H1 (cell line): Measurements from ENCODE around the gene PLAU. TPM values are rescaled to one million over a fixed set of nuclear protein-coding genes. Genes with fewer than 3 reads are reported as not detected.

ENCODE experiments used
- CTCF ChIA-PET: fragments of 300-600 bp; sonication (Branson Sonifier 250); formaldehyde crosslinking; loops from one replicate; lab custom pipeline; 2021; ENCODE audit not compliant: partially characterized antibody; lab: Charles Lee
- POLR2A ChIA-PET: fragments of 300-600 bp; sonication (Branson Sonifier 250); formaldehyde crosslinking; loops from one replicate; lab custom pipeline; 2021; ENCODE audit warnings: inconsistent platforms; ENCODE audit not compliant: partially characterized antibody; lab: Charles Lee
- DNase-seq, 2 experiments: peaks; one replicate each; pipeline versions ENCODE4 v3.0.0 to v3.0.0-alpha.2; 2010 to 2022; ENCODE audit warnings: low spot score in 2 of 2, low read depth in 1 of 2, mixed read lengths in 1 of 2
- FAIRE-seq: peaks from 2 replicates; lab custom pipeline; 2011; peaks lifted over from hg19 to GRCh38; lab: Jason Lieb, UNC
- H2AFZ ChIP-seq: 2 replicates; pipeline ENCODE4 v1.8.1; 2012; ENCODE audit warnings: low read length, inconsistent platforms
- H2AK5ac ChIP-seq: 2 replicates; pipeline ENCODE4 v1.6.1; 2013; ENCODE audit warnings: low read depth, low read length
- H2BK120ac ChIP-seq: replicated peaks from 2 replicates; pipeline ENCODE3; 2013; ENCODE audit warnings: low read depth, low read length, inconsistent platforms
- H2BK12ac ChIP-seq: 2 replicates; pipeline ENCODE4 v1.6.1; 2013; ENCODE audit warnings: low read depth, low read length
- H2BK15ac ChIP-seq: 2 replicates; pipeline ENCODE4 v1.6.1; 2013; ENCODE audit warnings: low read length
- H2BK20ac ChIP-seq: 2 replicates; pipeline ENCODE4 v1.6.1; 2013; ENCODE audit warnings: low read length
- H2BK5ac ChIP-seq: 2 replicates; pipeline ENCODE4 v1.6.1; 2013; ENCODE audit warnings: low read depth, low read length
- H3K14ac ChIP-seq: 2 replicates; pipeline ENCODE4 v1.6.1; 2013; ENCODE audit warnings: inconsistent platforms; ENCODE audit not compliant: insufficient read length
- H3K18ac ChIP-seq: 2 replicates; pipeline ENCODE4 v1.6.1; 2013; ENCODE audit warnings: low read length; ENCODE audit errors: extremely low read depth
- H3K23ac ChIP-seq: 2 replicates; pipeline ENCODE4 v1.6.1; 2013; ENCODE audit warnings: inconsistent platforms; ENCODE audit not compliant: insufficient read length
- H3K23me2 ChIP-seq: 2 replicates; pipeline ENCODE4 v1.6.1; 2013; ENCODE audit warnings: low read depth, low read length
- H3K27ac ChIP-seq: 2 replicates; pipeline ENCODE4 v1.6.1; 2011; ENCODE audit warnings: low read depth, low read length, inconsistent platforms
- H3K27me3 ChIP-seq, 4 experiments: replicated peaks in 1 of 4; 1 replicate in 1 of 4; 2 replicates in 3 of 4; pipeline versions ENCODE4 v1.6.1 to v1.8.1; 2011 to 2013; ENCODE audit warnings: low read length in 3 of 4, mild to moderate bottlenecking in 3 of 4, inconsistent platforms in 2 of 4, mixed read lengths in 2 of 4, moderate library complexity in 1 of 4; ENCODE audit not compliant: control insufficient read depth in 3 of 4, insufficient read depth in 3 of 4; ENCODE audit errors: extremely low read depth in 1 of 4
- H3K36me3 ChIP-seq, 4 experiments: 2 replicates each; pipeline versions ENCODE4 v1.6.1 to v1.8.1; 2011 to 2013; ENCODE audit warnings: mild to moderate bottlenecking in 4 of 4, low read length in 3 of 4, moderate library complexity in 2 of 4, control low read depth in 1 of 4, inconsistent platforms in 1 of 4; ENCODE audit not compliant: insufficient read depth in 4 of 4, control insufficient read depth in 2 of 4
- H3K4ac ChIP-seq: replicated peaks from 2 replicates; pipeline ENCODE3; 2013; ENCODE audit warnings: low read length, low read depth, mixed read lengths, inconsistent platforms; ENCODE audit not compliant: insufficient read length
- H3K4me1 ChIP-seq, 4 experiments: replicated peaks in 1 of 4; 1 replicate in 1 of 4; 2 replicates in 3 of 4; pipeline versions ENCODE4 v1.6.1 to v1.8.1; 2011 to 2013; ENCODE audit warnings: low read length in 3 of 4, inconsistent platforms in 2 of 4, mixed read lengths in 1 of 4; ENCODE audit not compliant: insufficient read depth in 4 of 4, control insufficient read depth in 3 of 4
- H3K4me2 ChIP-seq, 2 experiments: 2 replicates each; pipeline versions ENCODE4 v1.6.1 to v1.8.1; 2011 to 2013; ENCODE audit warnings: low read depth in 2 of 2, low read length in 2 of 2, control low read depth in 1 of 2, inconsistent platforms in 1 of 2, mild to moderate bottlenecking in 1 of 2; ENCODE audit not compliant: insufficient read depth in 1 of 2
- H3K4me3 ChIP-seq, 4 experiments: fragments of 200-600, 300-600 bp in 1 of 4; sonication (generic), shearing (Covaris generic), sonication (Bioruptor Twin) in 1 of 4; 2 replicates each; pipeline versions ENCODE4 v1.5.1 to v1.8.1; 2011 to 2016; ENCODE audit warnings: low read length in 4 of 4, low read depth in 3 of 4, control low read depth in 2 of 4, inconsistent platforms in 2 of 4, mild to moderate bottlenecking in 2 of 4, mixed read lengths in 1 of 4, moderate library complexity in 1 of 4; ENCODE audit not compliant: insufficient read depth in 2 of 4; ENCODE audit errors: extremely low read depth in 1 of 4
- H3K56ac ChIP-seq: replicated peaks from 2 replicates; pipeline ENCODE3; 2013; ENCODE audit warnings: low read depth, mild to moderate bottlenecking, mixed read lengths, low read length, inconsistent platforms; ENCODE audit not compliant: insufficient read length
- H3K79me1 ChIP-seq: 2 replicates; pipeline ENCODE4 v1.6.1; 2013; ENCODE audit warnings: low read depth, low read length, control low read depth
- H3K79me2 ChIP-seq, 2 experiments: 2 replicates each; pipeline versions ENCODE4 v1.6.1 to v1.8.1; 2012 to 2013; ENCODE audit warnings: low read length in 2 of 2, mild to moderate bottlenecking in 2 of 2, inconsistent platforms in 1 of 2; ENCODE audit not compliant: insufficient read depth in 2 of 2, control insufficient read depth in 1 of 2
- H3K9ac ChIP-seq, 4 experiments: replicated peaks in 1 of 4; 1 replicate in 1 of 4; 2 replicates in 3 of 4; pipeline versions ENCODE4 v1.6.1 to v1.8.1; 2011 to 2013; ENCODE audit warnings: low read depth in 3 of 4, low read length in 3 of 4, control low read depth in 2 of 4, mild to moderate bottlenecking in 2 of 4, moderate library complexity in 2 of 4, inconsistent platforms in 1 of 4; ENCODE audit errors: extremely low read depth in 1 of 4
- H3K9me3 ChIP-seq, 2 experiments: 2 replicates each; pipeline versions ENCODE4 v1.6.1 to v1.8.1; 2012 to 2013; ENCODE audit warnings: mild to moderate bottlenecking in 2 of 2, moderate library complexity in 2 of 2, control low read depth in 1 of 2, inconsistent platforms in 1 of 2, low read depth in 1 of 2, low read length in 1 of 2, mixed read lengths in 1 of 2; ENCODE audit not compliant: insufficient read depth in 2 of 2
- H4K20me1 ChIP-seq, 2 experiments: replicated peaks in 1 of 2; 2 replicates each; pipeline versions ENCODE3 to v1.8.1; 2011 to 2013; ENCODE audit warnings: inconsistent platforms in 2 of 2, low read length in 2 of 2, mild to moderate bottlenecking in 1 of 2; ENCODE audit not compliant: insufficient read depth in 2 of 2, control insufficient read depth in 1 of 2
- H4K5ac ChIP-seq: 2 replicates; pipeline ENCODE4 v1.6.1; 2013; ENCODE audit warnings: low read length, low read depth, mixed read lengths, inconsistent platforms; ENCODE audit not compliant: insufficient read length
- H4K8ac ChIP-seq: 2 replicates; pipeline ENCODE4 v1.8.0; 2013; ENCODE audit warnings: mild to moderate bottlenecking, moderate library complexity, low read length, inconsistent platforms; ENCODE audit not compliant: insufficient read depth; ENCODE audit errors: extremely low read depth
- H4K91ac ChIP-seq: replicated peaks from 2 replicates; pipeline ENCODE3; 2013; ENCODE audit warnings: low read length, mixed read lengths, inconsistent platforms; ENCODE audit not compliant: insufficient read length
- BACH1 ChIP-seq: IDR thresholded peaks from 2 replicates; pipeline ENCODE4 v1.6.1; 2012; ENCODE audit warnings: low read length, improper control_type of control experiment
- FOSL1 ChIP-seq: IDR thresholded peaks from 2 replicates; pipeline ENCODE4 v1.6.1; 2011; ENCODE audit warnings: mild to moderate bottlenecking, low read depth, low read length, moderate library complexity; ENCODE audit not compliant: insufficient read depth
- NRF1 ChIP-seq: IDR thresholded peaks from 2 replicates; pipeline ENCODE4 v1.6.1; 2011; ENCODE audit warnings: mild to moderate bottlenecking, low read depth, low read length, improper control_type of control experiment
- SIRT6 ChIP-seq: IDR thresholded peaks from one replicate; pipeline ENCODE4 v1.7.1; 2012; ENCODE audit warnings: low read length, inconsistent platforms
- TBP ChIP-seq: IDR thresholded peaks from 2 replicates; pipeline ENCODE4 v1.6.1; 2011; ENCODE audit warnings: low read depth, low read length, improper control_type of control experiment
- USF2 ChIP-seq: IDR thresholded peaks from 2 replicates; pipeline ENCODE4 v1.6.1; 2011; ENCODE audit warnings: low read length, improper control_type of control experiment
- polyA plus RNA-seq, 7 experiments: library from polyadenylated mRNA; depleted of rRNA in 3 of 7; stranded (reverse) in 5 of 7; unstranded in 2 of 7; fragments of >200 nt in 5 of 7; fragments of 200-250 nt in 2 of 7; gene quantifications; 1 replicate in 5 of 7; 2 replicates in 1 of 7; 4 replicates in 1 of 7; pipeline versions ENCODE4 v1.2.1 to v1.2.3, GENCODE V29; 2011 to 2013; ENCODE audit warnings: missing spikeins in 2 of 7, mixed read lengths in 2 of 7
- total RNA-seq: library from RNA; stranded (reverse); fragmentation: NEBNext Ultra II Directional; extraction: Animal tissue kit (Norgen Biotek cat#: 25700); gene quantifications from 2 replicates; pipeline ENCODE4 v1.2.1, GENCODE V29; 2021

PLAU gene
- total and polyA plus RNA-seq, 2 of the 8 experiments (the other 6 are each of a cell fraction or from before 2014, with no cell fraction given) = 16.2 to 26.1 TPM

- POLR2A ChIA-PET = interaction anchor here (0.7 to 1.6 kb wide), 2 partner anchors 90 kb away, joined by 3 read pairs; no protein-coding TSS in a partner anchor
- FAIRE-seq (no peak), DNase-seq (no peak)
- 0 out of 2 replicates have a peak overlapping the region, but pooled peaks have one; percentile 35 for H2BK12ac ChIP-seq
- H4K5ac ChIP-seq = no peak overlapping the region
- peaks cover 9 to 11% of the 10 kb centered on the region in 2 experiments for H4K20me1 ChIP-seq
- H2BK15ac ChIP-seq = no peak overlapping the region
- H3K36me3 ChIP-seq = peaks cover 0 to 6% (median 4%) of the 10 kb centered on the region in 4 experiments; a peak in 4 of 8 replicates
- no peak overlapping the region for H2BK20ac ChIP-seq
- H3K23me2 ChIP-seq = peaks cover 9% of the 10 kb centered on the region; the same call in 1 of the 2 replicates
- peak overlapping the region; percentile 82; the same call in 1 of the 2 replicates for H2AK5ac ChIP-seq
- H3K79me1 ChIP-seq = peaks cover 10% of the 10 kb centered on the region
- no peak overlapping the region for H4K91ac ChIP-seq
- no peak overlapping the region for H3K14ac ChIP-seq
- H3K56ac ChIP-seq = no peak overlapping the region
- no peak overlapping the region for H3K18ac ChIP-seq
- no peak overlapping the region for H2AFZ ChIP-seq
- no peak overlapping the region for H3K4me2 ChIP-seq
- peaks cover 0 to 18% of the 10 kb centered on the region in 2 experiments; a peak in 2 of 4 replicates for H3K79me2 ChIP-seq
- no peak overlapping the region for H2BK120ac ChIP-seq
- H3K9ac ChIP-seq = no peak overlapping the region
- H3K4me3 ChIP-seq = no peak overlapping the region
- CTCF ChIA-PET = interaction anchor here (0.7 to 27.0 kb wide), 6 partner anchors 11 to 178 kb away, joined by 4 to 681 read pairs (median 148); no protein-coding TSS in a partner anchor
- H3K4me1 ChIP-seq = peaks cover 0 to 16% (median 9%) of the 10 kb centered on the region in 4 experiments; a peak in 6 of 7 replicates
- H3K9me3 ChIP-seq = no peaks in the 10 kb centered on the region
- no peak overlapping the region for H4K8ac ChIP-seq
- no peak overlapping the region for H3K27ac ChIP-seq
- H3K27me3 ChIP-seq = peaks cover 0 to 3% (median 0%) of the 10 kb centered on the region in 4 experiments; a peak in 1 of 7 replicates
- no peak overlapping the region for H3K23ac ChIP-seq
- no peak overlapping the region for H2BK5ac ChIP-seq
- H3K4ac ChIP-seq = no peak overlapping the region
- TF ChIP-seq SIRT6 (no peak), NRF1 (no peak), USF2 (no peak), FOSL1 (no peak), BACH1 (no peak), TBP (no peak)
Measured at GRCh38 chr10:73876566-73876965, 34.4 kb upstream of the PLAU start.
